HG02642 (cell line): ENCODE measurements around the gene P2RY4.
"Not testable (repeated sequence)": the region's sequence is repeated elsewhere in the genome, so short reads cannot be mapped to it uniquely, and the experiment has no call there.

Source experiments
- ATAC-seq: cut with Tn5 transposase; IDR thresholded peaks from one replicate; pipeline ENCODE4 v1.9.1; 2021; ENCODE audit warnings: mild to moderate bottlenecking; ENCODE audit not compliant: unreplicated experiment, poor library complexity

The P2RY4 gene

GRCh38 chrX:70260104-70260503, at the start of gene P2RY4:
P2RY4 (minus strand) TSS chrX:70260204; CDS start chrX:70259624, 580 bp downstream.
- ATAC-seq = no peak

DNA sequence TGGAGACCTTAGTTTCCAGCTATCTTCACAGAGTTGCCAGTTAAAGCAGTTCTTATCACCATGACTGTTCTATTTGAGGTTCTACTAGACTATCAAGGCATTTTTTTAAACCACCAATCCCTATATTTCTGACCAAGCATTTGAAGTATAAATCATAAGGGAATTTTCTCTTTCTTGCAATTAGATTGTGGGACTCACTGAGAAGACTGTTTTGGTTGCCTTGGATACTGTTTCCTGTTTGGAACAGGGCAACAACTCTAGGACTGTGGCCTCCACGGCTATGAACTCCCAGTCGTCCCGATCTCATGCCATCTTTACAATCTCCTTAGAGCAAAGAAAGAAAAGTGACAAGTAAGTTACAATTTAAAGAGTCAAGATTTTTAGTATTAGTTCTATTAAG, 41.7 kb upstream of the P2RY4 start:
- ATAC-seq = no peak

- no peak for ATAC-seq
These were observed 33.6 kb upstream of the P2RY4 start for GRCh38 chrX:70293621-70294020.

- no peak for ATAC-seq
These were observed 32.8 kb upstream of the P2RY4 start for GRCh38 chrX:70292788-70293187.

DNA sequence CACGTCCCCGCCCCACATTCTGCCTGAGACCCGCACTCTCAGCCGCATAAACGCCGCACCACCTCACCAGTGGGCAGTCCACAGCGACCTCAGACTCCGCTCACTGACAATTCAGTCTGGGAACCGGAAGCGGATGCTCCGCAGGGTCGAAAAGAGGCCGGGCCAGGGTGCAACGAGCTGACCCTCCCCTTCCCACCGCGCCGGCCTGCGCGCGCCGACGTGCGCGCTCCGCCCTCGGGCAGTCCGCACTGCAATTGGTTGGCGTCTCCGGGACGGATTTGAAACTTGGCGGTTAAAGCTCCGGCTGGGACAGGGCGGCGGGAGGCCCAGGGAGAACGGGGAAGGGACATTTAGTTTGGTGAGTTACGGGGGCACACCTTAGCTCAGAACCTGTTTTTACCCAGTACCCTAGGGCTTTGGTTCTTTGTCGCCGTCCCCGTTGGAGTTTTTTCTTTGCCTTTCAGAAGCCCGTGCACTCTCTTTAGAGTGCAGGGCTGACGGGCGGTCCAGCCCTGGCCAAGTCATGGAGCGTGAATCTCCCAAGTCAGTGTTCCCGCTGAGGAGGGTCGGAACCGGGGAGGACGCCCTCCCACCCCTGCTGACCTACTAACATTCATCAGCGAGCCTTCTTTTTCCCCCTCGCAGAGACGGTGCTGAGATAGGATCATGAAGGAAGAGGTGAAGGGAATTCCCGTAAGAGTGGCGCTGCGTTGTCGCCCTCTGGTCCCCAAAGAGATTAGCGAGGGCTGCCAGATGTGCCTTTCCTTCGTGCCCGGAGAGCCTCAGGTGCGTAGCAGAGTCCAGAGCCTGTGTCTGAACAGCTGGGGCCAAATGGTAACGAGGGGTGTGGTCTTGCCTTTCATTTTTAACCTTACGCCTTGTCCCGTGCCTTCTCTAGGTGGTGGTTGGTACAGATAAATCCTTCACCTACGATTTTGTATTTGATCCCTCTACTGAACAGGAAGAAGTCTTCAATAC, 30.1 kb upstream of the P2RY4 start, which contains the start of the genes KIF4A and PDZD11:
KIF4A (plus strand) TSS at position 312 of the 978 bp plus-strand sequence; CDS start at position 667, 355 bp downstream.
PDZD11 (minus strand) TSS at position 135 of the 978 bp plus-strand sequence. CDS start 586 bp downstream, outside the sequence.
- ATAC-seq = peak; percentile 98

DNA sequence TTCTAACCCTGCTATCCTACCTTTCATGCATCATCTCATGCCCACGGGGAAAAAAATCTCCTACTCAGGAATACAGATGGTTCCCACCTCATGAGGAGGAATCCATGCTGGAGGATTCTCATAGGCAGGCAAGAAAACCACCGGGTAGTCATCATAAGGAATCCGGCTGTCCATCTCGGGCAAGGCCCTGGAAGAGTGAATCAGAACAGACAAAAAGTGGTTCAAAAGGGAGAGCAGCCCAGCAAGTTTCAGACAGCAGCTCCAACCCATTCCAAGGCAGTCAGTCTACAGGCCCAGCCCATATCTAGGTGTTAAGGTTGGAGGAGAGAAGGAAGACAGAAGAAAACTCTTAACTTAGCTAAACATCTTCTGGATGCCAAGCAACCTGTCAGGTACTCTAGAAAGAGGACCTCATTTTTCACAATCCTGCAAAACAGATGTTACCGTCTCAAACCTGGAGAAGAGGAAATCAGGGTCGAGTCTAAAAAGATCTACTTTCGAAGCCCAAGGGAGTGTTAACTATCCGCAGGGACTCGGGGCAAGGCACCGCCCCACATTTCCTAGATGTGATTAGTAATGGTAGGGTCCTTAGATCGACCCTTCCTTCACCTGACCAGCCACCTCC, 29.3 kb upstream of the P2RY4 start:
- ATAC-seq = no peak

- ATAC-seq = no peak
These were observed 21.9 kb upstream of the P2RY4 start, which contains the start of gene RAB41 for GRCh38 chrX:70281951-70282350. RAB41 (plus strand) TSS chrX:70282172; CDS start chrX:70282218, 46 bp downstream.

- no peak for ATAC-seq
These were observed 20.6 kb upstream of the P2RY4 start for GRCh38 chrX:70280573-70280972.

GRCh38 chrX:70279081-70279480, 19.1 kb upstream of the P2RY4 start:
- no peak for ATAC-seq

- not testable (repeated sequence) for ATAC-seq
These were observed 14.0 kb upstream of the P2RY4 start for GRCh38 chrX:70274029-70274428.

GRCh38 chrX:70268034-70268433, 8.0 kb upstream of the P2RY4 start, which contains the start of gene ARR3:
ARR3 (plus strand) TSS chrX:70268334; CDS start chrX:70269386, 1,052 bp downstream.
- ATAC-seq = no peak

GRCh38 chrX:70264784-70265183, 4.8 kb upstream of the P2RY4 start:
- no peak for ATAC-seq

DNA sequence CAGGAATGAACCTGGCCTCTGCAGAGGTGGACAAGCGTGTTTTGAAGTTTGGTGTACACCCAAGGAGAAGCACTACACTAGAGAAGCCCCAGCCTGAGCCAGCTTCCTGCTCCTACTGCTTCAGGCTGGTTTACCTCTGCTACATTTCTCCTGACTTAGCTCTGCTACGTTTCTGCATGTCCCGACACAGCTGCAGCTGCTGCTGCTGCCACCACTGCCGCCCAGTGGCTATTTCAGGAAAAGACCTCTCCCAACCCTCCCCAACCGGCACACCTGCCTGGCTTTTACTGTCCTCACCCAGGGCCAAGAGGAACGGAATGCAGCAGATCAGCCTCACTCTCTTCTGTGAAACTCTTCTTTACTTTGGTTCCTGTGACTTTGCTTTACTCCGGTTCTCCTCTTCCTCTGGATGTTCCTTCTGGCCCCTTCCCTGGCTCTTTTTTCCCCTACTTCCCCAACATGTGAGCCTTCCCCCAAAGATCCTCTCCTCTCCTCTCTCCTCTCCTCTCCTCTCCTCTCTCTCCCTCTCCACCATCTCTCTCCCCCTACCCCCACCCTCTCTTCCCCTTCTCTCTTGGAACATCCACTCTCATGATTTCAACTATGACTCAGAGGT, 3.1 kb upstream of the P2RY4 start:
- ATAC-seq = peak; percentile 75

- no peak for ATAC-seq
These were observed 2.3 kb downstream of the P2RY4 start for GRCh38 chrX:70257423-70258288.

DNA sequence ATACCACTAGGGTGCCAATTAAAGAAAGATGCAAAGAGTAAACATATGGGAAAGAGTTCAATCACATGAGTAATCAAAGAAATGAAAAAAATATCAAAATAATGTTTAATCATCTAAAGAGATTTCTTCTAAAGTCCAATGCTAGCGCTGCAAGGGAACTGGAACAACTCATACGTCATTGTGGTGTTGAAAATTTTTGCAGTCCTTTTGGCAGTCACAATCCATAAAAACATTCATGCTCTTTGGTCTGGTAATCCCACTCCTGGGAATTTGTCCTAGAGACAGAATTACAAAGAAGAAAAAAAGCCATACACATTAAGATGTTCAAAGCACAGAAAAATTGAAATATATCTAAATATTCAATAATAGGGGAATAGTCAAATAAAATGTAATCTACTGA, 4.6 kb downstream of the P2RY4 start:
- ATAC-seq = no peak

DNA sequence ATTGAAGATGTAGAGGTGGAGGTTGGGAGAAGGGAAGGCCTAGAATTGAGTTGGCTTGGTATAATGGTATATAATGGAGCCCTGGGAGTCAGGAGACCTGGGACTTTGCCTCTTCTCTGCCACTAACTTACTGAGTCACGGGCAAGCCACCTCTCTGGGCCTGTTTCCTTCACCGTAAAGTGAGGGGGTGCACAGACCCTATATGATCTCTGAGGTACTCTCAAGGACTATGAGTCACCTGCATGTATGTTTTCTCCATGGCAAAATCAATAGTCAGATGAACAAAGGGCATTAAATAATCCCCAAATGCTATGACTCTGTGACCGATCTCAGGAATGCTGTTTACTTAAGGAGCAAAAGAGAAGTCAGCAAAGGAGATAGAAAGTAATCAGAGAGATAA, 5.1 kb downstream of the P2RY4 start:
- no peak for ATAC-seq

- ATAC-seq = no peak
These were observed 6.0 kb downstream of the P2RY4 start for GRCh38 chrX:70254063-70254400.

DNA sequence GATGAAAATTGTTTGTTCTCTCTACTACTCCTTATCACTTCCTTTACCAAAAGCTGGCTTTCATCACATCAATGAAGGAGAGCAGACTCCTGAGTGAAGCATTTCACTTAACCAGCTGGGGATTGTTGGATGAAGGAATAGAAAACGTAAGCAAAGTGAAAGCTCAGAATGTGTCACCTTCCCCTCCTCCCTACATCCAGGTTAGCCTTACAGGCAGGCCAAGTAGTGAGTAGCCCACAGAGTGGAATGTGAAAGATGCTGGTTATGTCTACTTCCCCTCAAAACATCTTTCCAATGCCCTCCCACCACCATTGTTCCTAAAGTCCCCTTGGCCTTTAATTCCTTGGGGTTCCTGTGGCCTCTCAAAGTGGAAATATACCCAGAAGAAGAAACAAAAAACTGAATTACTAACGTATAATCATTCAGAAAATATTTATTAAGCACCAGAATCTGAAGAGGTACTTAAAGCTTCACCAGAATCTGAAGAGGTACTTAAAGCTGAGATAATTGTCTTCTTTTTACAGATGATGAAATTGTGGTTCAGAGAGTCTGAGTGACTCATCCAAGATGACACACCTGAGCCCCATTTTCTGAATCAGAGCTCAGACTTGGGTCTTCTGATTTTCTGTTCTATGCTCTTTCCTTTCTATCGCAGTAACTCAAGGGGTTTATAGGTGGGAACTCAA, 6.5 kb downstream of the P2RY4 start:
- ATAC-seq = no peak

DNA sequence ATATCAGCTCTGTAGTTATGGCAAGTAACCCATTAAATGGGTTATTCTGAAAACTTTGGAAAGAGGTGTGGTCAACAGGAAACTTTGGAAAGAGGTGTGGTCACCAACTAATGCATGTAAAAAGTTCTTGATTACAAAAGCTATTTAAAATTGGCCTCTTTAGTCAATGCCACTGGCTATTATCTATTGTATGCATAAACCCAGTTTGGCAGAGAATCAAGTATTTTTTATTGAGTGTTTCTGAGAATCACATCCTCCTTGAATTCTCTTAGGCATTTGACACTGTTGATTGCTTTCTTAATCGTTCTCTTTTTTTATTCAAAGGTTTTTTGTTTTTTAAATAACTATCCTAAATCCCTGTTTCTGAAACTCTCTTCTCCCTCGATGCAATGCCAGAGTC, 7.5 kb downstream of the P2RY4 start:
- no peak for ATAC-seq
